ENCODE results near the gene ZNF335. TPM values are rescaled to one million over a fixed set of nuclear protein-coding genes. Genes with fewer than 3 reads are reported as not detected.

ZNF335 gene
- total and polyA plus RNA-seq, 8 donors, result 15.3 to 23.3 (median 16.7) TPM

DNA sequence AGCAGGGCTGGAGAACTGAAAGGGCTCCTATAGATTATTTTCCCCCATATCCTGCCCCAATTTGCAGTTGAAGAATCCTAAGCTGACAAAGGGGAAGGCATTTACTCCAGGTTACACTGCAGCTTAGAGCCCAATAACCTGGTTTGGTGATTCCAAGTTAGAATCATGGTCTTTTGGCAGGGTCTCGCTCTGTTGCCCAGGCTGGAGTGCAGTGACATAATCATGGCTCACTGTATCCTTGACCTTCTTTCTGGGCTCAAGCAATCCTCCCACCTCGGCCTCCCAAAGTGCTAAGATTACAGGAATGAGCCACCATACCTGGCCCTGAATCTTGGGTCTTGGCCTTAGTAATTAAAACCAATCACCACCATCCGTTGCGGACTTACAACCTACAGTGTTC, 35.7 kb upstream of the ZNF335 start:
- ATAC-seq, result no peak
- H3K4me3 ChIP-seq, result no peak overlapping the region
- no peaks in the 10 kb centered on the region for H3K9me3 ChIP-seq
- TF ChIP-seq CTCF (IDR thresholded peaks at IDR 0.05), result no peak
- peaks cover 33 to 82% of the 10 kb centered on the region in 2 donors for H3K27me3 ChIP-seq
- DNase-seq, result no peak
- peak overlapping the region in 1 of 2 donors; percentile 86 for H3K27ac ChIP-seq
- H3K4me1 ChIP-seq, result peaks cover 4 to 98% of the 10 kb centered on the region in 2 donors
- intact Hi-C loops (cut with DNase I), result no loop called here
- H3K36me3 ChIP-seq, result no peaks in the 10 kb centered on the region

GRCh38 chr20:46006964-46007363, 35.0 kb upstream of the ZNF335 start:
- TF ChIP-seq CTCF (IDR thresholded peaks at IDR 0.05), result no peak
- Histone ChIP-seq H3K27ac (peak overlapping the region in 1 of 2 donors; percentile 88), H3K4me1 (peaks cover 4 to 94% of the 10 kb centered on the region in 2 donors), H3K4me3 (no peak overlapping the region), H3K9me3 (no peaks in the 10 kb centered on the region), H3K27me3 (peaks cover 26 to 80% of the 10 kb centered on the region in 2 donors), H3K36me3 (no peaks in the 10 kb centered on the region)
- intact Hi-C loops (cut with DNase I), result no loop called here
- no peak for ATAC-seq
- no peak for DNase-seq

DNA sequence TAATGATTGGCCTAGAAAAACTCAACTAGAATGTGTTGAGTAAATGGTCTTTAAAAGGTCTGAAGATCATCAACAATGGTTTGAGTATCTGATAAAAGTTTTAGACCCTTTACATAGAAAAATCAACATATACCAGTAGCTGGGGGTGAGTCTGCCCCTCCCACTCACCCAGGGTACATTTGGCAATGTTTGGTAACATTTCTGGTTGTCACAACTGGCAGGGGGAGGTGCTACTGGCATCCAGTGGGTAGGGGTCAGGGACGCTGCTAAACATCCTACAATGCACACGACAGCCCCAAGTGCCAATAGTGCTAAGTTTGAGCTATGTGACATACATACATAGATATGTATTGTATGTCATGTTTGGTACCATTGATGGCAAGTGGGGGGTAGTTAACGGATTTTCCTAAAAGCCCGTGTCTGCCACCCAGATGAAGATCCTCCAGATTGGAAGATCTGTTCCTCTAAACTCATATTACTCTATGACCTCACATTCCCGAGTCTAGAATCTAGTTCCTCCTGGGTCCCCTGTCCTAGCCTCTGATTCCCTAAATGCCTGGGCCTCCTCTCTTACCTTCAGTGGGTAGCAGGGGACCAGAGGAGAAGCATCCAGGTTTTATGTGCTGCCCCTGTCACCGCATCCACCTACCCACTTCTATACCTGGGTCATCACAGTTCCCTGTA, 34.2 kb upstream of the ZNF335 start:
- H3K4me3 ChIP-seq, result no peak overlapping the region
- no peaks in the 10 kb centered on the region for H3K36me3 ChIP-seq
- peak overlapping the region in 1 of 2 donors; percentile 88 for H3K27ac ChIP-seq
- peaks cover 18 to 80% of the 10 kb centered on the region in 2 donors for H3K27me3 ChIP-seq
- ATAC-seq (no peak), DNase-seq (no peak)
- TF ChIP-seq CTCF (IDR thresholded peaks at IDR 0.05), result no peak
- intact Hi-C loops (cut with DNase I), result no loop called here
- H3K4me1 ChIP-seq, result peaks cover 4 to 95% of the 10 kb centered on the region in 2 donors
- no peaks in the 10 kb centered on the region for H3K9me3 ChIP-seq

GRCh38 chr20:46004889-46005473, 33.0 kb upstream of the ZNF335 start:
- peak; percentile 66 for ATAC-seq
- intact Hi-C loops (cut with DNase I), result no loop called here
- H3K36me3 ChIP-seq, result no peaks in the 10 kb centered on the region
- peak in 1 of 4 donors; percentile 78 for DNase-seq
- H3K4me1 ChIP-seq, result peaks cover 0 to 95% of the 10 kb centered on the region in 2 donors
- H3K27me3 ChIP-seq, result peaks cover 6 to 80% of the 10 kb centered on the region in 2 donors
- no peaks in the 10 kb centered on the region for H3K9me3 ChIP-seq
- no peak for TF ChIP-seq CTCF (IDR thresholded peaks at IDR 0.05)
- H3K4me3 ChIP-seq, result peak overlapping the region in 1 of 2 donors; percentile 13
- peak overlapping the region in 1 of 2 donors; percentile 88 for H3K27ac ChIP-seq

DNA sequence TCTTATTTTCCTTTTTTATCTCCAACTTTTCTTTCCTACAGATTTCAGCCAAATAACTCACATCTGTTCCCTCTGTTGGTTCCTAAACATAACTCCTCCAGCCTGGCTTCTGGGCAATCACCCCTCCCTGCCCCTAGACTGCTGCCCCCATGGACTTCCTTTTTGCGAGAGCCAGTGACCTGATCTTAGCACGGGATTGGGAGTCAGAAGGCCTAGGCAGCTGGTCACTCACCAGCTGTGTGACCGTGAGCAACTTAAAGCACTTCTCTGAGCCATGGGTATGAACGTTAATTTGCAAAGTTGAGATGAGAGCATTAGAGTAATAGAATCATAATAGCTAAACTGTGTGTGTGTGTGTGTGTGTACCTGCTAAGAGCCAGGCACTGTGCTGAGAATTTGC, 32.2 kb upstream of the ZNF335 start:
- Histone ChIP-seq H3K9me3 (no peaks in the 10 kb centered on the region), H3K27ac (peak overlapping the region in 1 of 2 donors; percentile 88), H3K27me3 (peaks cover 0 to 80% of the 10 kb centered on the region in 2 donors), H3K36me3 (no peaks in the 10 kb centered on the region), H3K4me1 (peaks cover 0 to 95% of the 10 kb centered on the region in 2 donors), H3K4me3 (peak overlapping the region in 1 of 2 donors; percentile 13)
- intact Hi-C loops (cut with DNase I), result no loop called here
- DNase-seq, result peak in 1 of 4 donors; percentile 70
- peak; percentile 79 for ATAC-seq
- TF ChIP-seq CTCF (IDR thresholded peaks at IDR 0.05), result no peak
